Stimulated activated CD8-positive, alpha-beta memory T cell treated with anti-CD3 and anti-CD28 coated beads, Interleukin-4, amount 100 ng/mL, for 1 hour (primary cell): Measurements from ENCODE around the gene OSCP1.
A peak's percentile ranks its signal among the peaks of the same experiment; 100 is the strongest.
"Not testable (repeated sequence)": the region's sequence is repeated elsewhere in the genome, so short reads cannot be mapped to it uniquely, and the experiment has no call there.

ENCODE experiments used
- DNase-seq, 2 donors: peaks; one replicate each; pipeline ENCODE4 v3.0.0-alpha.2; 2020; ENCODE audit warnings: low read depth in 2 of 2, low spot score in 1 of 2

Gene OSCP1

DNA sequence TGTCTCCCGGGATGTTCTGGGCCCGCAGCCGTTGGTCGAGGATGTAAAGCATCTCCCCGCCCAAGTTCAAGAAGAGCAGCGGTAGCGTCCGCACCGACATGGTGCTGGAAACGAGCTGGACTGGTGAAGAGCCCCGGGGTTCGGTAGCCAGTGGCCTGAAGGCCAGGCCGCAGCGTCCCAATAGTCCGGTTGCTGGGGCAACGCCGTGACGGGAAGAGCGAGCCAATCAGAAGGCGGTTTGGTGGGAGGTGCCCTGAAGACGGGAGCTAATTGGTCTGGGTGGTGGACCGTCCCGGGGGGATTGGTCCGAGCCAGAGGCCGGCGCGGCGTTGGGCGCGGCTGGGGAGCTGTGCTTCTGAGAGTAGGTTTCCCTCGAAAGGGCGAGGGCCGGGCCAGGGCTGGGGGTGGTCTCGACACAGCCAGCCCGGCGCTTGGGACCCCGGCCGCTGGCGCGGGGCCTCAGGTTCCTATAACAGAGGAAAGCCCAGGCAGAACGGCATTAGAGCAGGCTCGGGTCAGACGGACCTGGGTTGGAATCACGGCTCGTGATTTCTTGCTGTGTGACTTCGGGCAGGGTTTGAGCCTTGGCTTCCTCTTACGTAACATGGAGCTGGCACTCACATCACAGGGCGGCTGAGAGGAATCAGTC is at the start of gene OSCP1:
Gene OSCP1, minus strand, starts transcription at position 182 of the 649 bp plus-strand sequence. Its CDS starts 82 bp downstream, at position 100.
- DNase-seq = peak; percentile 66 to 72

GRCh38 chr1:36497207-36497606 is 47.0 kb upstream of the OSCP1 start:
- no peak for DNase-seq

DNA sequence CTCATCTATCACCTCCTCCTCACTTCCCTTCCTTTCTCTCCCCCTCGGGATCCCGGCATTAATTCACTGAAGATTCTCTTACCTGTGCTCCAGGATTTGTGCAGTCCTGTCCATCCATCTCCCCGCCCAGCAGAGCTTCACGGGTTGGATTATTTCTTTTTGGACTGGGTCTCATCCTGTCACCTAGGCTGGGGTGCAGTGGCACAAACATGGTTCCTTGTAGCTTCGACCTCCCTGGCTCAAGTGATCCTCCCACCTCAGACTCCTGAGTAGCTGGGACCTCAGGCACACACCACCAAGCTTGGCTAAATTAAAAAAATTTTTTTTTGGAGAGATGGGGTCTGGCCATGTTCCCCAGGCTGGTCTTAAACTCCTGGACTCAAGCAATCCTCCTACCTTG is 44.7 kb upstream of the OSCP1 start:
- no peak for DNase-seq

DNA sequence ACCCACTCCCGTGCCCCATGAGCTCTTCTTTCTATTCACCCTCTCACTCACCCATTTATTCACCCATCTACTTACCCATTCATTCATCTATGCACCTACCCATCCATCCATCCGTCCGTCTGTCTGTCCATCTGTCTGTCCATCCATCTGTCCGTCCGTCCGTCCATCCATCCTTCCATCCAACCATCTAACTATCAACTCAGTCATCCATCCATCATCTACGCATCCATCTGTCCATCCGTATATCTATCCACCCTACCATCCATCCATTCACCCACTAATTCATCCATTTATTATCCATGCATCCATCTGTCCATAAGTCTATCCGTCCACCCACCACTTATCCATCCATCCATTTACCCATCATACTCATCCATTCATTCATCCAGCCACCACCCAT is 43.3 kb upstream of the OSCP1 start:
- DNase-seq = no peak

GRCh38 chr1:36492491-36492890 is 42.2 kb upstream of the OSCP1 start:
- no peak for DNase-seq

DNA sequence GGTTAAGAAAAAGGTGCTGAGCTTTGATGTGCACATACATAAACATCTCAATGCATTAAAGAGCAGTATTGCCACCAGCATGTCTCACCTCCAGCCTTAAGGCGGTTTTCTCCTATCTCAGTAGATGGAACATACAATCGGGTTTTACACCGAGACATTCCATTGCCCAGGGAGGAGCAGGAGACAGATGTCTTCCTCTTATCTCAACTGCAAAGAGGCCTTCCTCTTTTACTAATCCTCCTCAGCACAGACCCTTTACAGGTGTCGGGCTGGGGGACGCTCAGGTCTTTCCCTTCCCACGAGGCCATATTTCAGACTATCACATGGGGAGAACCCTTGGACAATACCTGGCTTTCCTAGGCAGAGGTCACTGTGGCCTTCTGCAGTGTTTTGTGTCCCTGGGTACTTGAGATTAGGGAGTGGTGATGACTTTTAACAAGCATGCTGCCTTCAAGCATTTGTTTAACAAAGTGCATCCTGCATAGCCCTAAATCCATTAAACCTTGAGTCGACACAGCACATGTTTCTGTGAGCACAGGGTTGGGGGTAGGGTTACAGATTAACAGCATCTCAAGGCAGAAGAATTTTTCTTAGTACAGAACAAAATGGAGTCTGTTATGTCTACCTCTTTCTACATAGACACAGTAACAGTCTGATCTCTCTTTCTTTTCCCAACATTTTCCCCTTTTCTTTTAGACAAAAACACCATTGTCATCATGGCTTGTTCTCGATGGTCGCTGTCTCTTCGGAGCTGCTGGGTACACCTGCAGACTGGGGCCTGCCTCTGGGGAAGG is 39.2 kb upstream of the OSCP1 start:
- not testable (repeated sequence) for DNase-seq

DNA sequence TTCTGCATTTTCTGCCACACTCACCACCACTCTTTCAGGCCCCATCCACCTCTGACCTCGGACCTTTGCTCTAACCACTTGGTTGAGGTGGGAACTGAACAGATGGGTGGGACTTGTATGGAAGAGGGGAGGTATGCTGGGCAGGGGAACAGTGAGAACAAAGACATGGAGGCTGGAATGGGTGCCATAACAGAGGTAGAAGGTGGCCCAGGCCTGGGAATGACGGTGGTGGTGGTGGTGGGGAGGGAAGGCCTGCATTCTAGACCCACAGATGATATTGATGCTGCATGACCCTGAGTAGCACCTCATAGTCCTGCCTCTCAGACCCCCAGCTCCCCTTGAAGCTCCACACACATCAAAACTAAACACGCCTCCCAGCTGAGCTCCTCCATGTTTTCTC is 37.7 kb upstream of the OSCP1 start:
- DNase-seq = no peak

DNA sequence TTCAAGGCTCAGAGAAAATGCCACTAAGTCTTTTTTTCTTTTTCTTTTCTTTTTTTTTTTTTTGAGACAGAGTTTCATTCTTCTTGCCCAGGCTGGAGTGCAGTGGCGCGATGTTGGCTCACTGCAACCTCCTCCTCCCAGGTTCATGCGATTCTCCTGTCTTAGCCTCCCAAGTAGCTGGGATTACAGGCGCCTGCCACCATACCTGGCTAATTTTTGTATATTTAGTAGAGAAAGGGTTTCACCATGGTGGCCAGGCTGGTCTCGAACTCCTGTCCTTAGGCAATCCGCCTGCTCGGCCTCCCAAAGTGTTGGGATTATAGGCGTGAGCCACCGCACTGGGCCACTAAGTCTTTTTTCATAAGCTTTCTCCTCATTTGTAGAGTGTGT is 37.1 kb upstream of the OSCP1 start:
- DNase-seq = not testable (repeated sequence)

- no peak for DNase-seq
These were observed 36.4 kb upstream of the OSCP1 start for GRCh38 chr1:36486439-36487335.

DNA sequence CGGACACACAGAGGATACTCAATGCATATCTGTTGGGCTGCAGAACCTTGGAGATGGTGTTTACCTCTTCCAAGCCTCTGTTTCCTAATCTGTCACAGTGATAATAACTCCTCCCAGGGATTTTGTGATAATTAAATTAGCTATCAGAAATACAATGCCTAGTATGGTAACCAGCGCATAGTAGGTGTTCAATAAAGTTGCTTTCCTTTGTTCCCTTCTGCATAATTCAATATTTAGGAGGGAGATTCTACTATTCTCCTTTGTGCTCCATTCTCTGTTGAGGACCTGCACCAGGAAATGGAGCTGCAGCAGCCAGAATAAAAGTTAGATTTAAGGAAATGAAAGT is 35.8 kb upstream of the OSCP1 start:
- no peak for DNase-seq

- no peak for DNase-seq
These were observed 33.8 kb upstream of the OSCP1 start for GRCh38 chr1:36484099-36484498.

GRCh38 chr1:36482724-36483388 is 32.6 kb upstream of the OSCP1 start, which contains the start of gene CSF3R:
CSF3R (minus strand) TSS chr1:36482913; CDS start chr1:36479496, 3,417 bp downstream.
- DNase-seq = no peak

- no peak for DNase-seq
These were observed 31.8 kb upstream of the OSCP1 start for GRCh38 chr1:36481771-36482723.

DNA sequence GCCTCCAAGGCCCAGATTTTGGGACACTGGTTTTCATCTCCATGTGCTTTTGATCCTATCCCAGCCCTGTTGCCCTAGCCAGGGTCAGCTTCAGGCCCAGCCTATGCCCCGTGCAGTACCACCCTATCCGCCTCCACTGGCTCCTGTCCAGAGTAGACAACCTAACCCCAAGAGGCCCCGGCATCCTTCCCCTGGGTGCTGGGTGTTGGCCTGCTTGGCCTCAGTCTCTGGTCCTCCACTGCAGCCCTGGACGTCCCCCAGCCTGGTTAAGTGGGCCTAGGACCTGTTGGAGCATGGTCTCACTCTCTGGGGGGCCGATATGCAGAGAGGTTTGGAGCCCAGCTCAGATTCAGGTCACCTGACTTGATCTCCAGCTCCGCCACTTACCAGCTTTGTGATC is 30.8 kb upstream of the OSCP1 start:
- no peak for DNase-seq

GRCh38 chr1:36480161-36480560 is 29.9 kb upstream of the OSCP1 start:
- DNase-seq = no peak

- DNase-seq = no peak
These were observed 29.3 kb upstream of the OSCP1 start for GRCh38 chr1:36479505-36480051.

DNA sequence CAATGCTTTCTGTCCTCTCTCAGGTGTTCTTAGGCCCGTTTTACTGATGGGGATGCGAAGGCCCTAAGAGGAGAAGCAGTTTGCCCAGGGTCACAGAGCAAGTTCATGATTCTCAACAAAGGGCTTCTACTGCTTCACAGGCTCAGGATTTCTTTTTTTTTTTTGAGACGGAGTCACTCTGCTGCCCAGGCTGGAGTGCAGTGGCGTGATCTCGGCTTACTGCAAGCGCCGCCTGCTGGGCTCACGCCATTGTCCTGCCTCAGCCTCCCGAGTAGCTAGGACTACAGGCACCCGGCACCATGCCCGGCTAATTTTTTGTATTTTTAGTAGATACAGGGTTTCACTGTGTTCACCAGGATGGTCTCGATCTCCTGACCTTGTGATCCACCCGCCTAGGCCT is 27.4 kb upstream of the OSCP1 start:
- DNase-seq = not testable (repeated sequence)

GRCh38 chr1:36476945-36477344 is 26.7 kb upstream of the OSCP1 start:
- no peak for DNase-seq

GRCh38 chr1:36475910-36476604 is 25.8 kb upstream of the OSCP1 start:
- DNase-seq = no peak
